ENCODE results near the gene ATG10.
"Not testable (repeated sequence)": the region's sequence is repeated elsewhere in the genome, so short reads cannot be mapped to it uniquely, and the experiment has no call there.

Gene ATG10

DNA sequence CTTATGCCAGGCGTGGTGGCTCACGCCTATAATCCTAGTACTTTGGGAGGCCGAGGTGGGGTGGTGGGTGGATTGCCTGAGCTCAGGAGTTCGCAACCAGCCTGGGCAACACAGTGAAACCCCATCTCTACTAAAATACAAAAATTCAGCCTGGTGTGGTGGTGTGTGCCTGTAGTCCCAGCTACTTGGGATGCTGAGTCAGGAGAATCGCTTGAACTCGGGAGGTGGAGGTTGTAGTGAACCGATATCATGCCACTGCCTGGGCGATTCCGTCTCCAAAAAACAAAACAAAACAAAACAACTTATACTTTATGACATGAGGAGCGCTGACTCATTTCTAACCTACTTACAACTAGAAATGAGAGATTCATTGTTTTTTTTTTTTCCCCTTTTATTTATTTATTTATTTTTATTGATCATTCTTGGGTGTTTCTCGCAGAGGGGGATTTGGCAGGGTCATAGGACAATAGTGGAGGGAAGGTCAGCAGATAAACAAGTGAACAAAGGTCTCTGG, 10.4 kb downstream of the ATG10 start:
- DNase-seq (ENCODE audit: low read depth in 3 of 3, low spot score in 1 of 3), result not testable (repeated sequence)

DNA sequence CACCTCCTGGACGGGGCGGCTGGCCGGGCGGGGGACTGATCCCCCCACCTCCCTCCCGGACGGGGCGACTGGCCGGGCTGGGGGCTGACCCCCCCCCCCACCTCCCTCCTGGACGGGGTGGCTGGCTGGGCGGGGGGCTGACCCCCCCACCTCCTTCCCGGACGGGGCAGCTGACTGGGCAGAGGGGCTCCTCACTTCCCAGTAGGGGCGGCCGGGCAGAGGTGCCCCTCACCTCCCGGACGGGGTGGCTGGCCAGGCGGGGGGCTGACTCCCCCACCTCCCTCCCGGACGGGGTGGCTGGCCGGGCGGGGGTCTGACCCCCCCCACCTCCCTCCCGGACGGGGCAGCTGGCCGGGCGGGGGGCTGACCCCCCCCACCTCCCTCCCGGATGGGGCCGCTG, 11.3 kb downstream of the ATG10 start:
- not testable (repeated sequence) for DNase-seq (ENCODE audit: low read depth in 3 of 3, low spot score in 1 of 3)

- DNase-seq (ENCODE audit: low read depth in 3 of 3, low spot score in 1 of 3), result not testable (repeated sequence)
Measured at GRCh38 chr5:81983563-81983962, 11.7 kb downstream of the ATG10 start.

- no peak for DNase-seq (ENCODE audit: low read depth in 3 of 3, low spot score in 1 of 3)
Measured at GRCh38 chr5:81986126-81986525, 14.3 kb downstream of the ATG10 start.

DNA sequence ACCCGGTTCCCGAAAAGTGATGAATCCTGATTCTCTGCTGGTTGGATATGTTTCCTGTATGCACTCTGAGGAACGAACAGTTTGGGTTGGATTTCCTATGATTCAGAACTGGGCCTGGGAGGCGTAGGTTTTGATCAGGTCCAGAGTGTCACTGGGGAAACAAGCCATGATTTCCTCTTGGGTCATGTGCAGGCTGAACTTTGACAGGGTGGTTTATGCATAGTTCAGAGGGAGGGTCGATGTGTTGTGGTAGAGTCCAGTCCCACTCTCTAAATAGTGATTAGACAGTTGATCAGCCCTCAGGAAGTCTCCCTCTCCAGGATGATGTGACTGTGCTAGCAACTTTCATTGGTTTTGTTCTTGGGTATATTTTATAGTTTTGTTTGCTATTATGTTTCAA, 17.4 kb downstream of the ATG10 start:
- no peak for DNase-seq (ENCODE audit: low read depth in 3 of 3, low spot score in 1 of 3)

DNA sequence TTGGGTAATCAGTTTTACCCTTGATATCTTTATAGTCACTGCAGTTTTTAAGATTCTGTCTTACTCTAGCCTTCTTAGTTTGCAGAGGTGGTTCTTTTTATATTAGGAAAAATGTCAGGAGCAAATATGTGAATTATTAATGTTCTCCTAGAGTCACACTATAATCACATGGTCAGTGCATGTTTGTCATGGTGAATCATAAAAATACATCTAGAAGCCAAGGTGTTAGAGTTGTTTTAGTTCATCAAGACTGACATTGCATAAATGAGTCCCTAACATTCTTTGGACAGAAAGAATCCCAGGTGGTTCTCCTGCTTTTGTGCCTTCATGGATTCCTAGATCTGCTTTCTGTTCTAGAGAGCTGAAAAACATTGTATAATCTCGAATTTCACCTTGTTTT, 22.9 kb downstream of the ATG10 start:
- no peak for DNase-seq (ENCODE audit: low read depth in 3 of 3, low spot score in 1 of 3)

GRCh38 chr5:81995407-81995806, 23.6 kb downstream of the ATG10 start:
- no peak for DNase-seq (ENCODE audit: low read depth in 3 of 3, low spot score in 1 of 3)

DNA sequence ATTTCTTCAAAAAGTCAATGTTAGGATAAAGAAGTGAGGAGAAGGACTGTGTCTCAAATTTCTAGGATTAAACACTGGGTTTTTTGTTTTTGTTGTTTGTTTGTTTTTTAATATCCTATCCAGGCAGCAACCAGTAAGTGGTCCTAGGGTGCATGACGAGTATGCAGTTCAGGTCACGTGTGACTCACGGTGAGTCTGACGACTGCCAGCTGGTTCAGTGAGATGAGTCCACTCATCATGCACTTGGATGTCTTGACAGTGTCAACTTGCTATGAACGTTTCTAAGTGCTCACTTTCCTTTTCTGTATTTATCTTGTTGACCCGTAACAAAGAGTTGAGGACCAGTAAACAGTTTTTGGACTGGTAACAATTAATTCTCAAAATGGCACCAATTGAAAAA, 32.7 kb downstream of the ATG10 start:
- DNase-seq (ENCODE audit: low read depth in 3 of 3, low spot score in 1 of 3), result no peak

GRCh38 chr5:82009869-82010268, 38.0 kb downstream of the ATG10 start:
- not testable (repeated sequence) for DNase-seq (ENCODE audit: low read depth in 3 of 3, low spot score in 1 of 3)

- no peak for DNase-seq (ENCODE audit: low read depth in 3 of 3, low spot score in 1 of 3)
Measured at GRCh38 chr5:82010696-82011095, 38.9 kb downstream of the ATG10 start.

DNA sequence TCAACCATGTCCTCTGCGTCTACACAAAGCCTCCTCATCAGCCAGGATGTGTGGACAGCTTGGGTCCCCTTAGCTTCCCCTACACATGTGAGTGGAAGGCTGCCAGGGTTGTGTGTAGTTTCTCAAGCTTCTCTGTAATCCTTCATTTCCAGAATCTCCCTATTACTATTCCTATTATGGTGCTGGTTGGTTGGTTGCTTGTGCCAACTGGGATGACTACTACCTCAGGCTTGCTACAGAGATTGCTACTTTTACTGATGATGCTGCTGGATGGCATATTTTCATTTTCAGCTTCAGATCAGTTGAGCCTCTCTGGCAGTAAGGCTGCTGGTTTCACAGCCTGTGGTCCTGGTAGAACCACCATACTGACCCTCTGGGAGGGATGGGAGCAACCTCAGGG, 39.9 kb downstream of the ATG10 start:
- no peak for DNase-seq (ENCODE audit: low read depth in 3 of 3, low spot score in 1 of 3)

DNA sequence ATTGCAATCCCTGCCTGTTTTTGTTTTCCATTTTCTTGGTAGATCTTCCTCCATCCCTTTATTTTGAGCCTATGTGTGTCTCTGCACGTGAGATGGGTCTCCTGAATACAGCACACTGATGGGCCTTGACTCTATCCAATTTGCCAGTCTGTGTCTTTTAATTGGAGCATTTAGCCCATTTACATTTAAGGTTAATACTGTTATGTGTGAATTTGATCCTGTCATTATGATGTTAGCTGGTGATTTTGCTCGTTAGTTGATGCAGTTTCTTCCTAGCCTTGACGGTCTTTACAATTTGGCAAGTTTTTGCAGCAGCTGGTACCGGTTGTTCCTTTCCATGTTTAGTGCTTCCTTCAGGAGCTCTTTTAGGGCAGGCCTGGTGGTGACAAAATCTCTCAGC, 42.8 kb downstream of the ATG10 start:
- not testable (repeated sequence) for DNase-seq (ENCODE audit: low read depth in 3 of 3, low spot score in 1 of 3)

DNA sequence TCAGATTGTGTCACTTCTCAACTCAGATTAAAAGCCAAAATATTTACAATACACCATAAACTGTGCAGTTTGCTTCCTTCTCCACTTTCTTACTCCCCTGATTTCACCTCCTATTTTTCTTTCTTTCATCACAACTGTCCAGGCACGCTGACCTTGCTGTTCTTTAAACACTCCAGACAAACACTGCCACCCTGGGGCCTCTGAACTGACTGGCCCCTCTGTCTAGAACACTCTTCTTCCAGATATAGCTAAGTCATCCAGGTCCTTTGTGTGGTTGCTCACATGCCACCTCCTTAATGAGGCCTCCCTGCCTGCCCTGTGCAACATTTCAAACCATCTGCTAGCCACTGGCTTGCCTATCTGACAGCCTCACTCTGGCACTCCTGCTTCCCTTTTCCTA, 46.6 kb downstream of the ATG10 start:
- no peak for DNase-seq (ENCODE audit: low read depth in 3 of 3, low spot score in 1 of 3)

GRCh38 chr5:82019342-82020138, 47.7 kb downstream of the ATG10 start:
- no peak for DNase-seq (ENCODE audit: low read depth in 3 of 3, low spot score in 1 of 3)

GRCh38 chr5:82022499-82022898, 50.7 kb downstream of the ATG10 start:
- DNase-seq (ENCODE audit: low read depth in 3 of 3, low spot score in 1 of 3), result no peak

- DNase-seq (ENCODE audit: low read depth in 3 of 3, low spot score in 1 of 3), result no peak
Measured at GRCh38 chr5:82023644-82024043, 51.8 kb downstream of the ATG10 start.

DNA sequence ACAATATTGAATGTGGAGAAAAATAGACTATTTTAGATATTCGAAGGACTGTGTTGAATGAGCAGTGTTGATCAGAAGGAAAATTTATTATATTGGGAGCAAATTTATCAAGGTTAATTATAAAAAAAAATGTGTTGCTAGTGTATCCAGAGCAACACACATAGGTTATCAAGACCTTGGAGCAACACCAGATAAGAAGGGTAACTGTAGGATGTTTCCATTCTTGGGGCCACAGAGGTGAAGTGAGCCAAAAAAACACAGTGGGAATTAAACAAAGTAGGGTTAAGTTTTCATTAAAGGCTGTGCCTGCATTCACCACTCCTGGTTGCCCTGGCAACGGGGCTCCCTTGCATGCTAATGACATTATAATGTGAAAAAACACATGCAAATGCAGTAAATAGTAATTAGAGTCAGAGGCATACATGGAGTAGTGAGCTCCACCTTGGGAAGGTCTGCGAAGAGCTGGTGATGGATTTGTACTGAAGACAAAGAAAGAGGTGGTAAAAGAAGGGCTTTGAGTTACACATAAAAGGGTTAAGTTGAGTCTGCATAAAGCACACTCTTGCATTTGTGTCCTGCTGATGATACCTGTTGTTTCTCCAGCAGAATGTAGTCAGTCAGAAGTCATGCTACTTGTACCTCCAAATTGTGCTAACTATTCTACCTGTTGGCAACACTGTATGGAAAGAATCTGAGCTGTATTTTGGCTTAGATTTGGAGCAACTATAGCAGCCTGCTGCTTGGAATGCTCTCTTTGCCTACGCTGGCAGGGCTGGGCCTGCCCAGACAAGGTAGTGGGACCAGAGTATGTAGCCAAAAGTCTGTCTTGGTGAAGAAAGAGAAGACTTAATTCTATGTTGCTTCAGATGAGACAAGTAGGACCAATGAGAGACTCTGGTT, 59.6 kb downstream of the ATG10 start:
- DNase-seq (ENCODE audit: low read depth in 3 of 3, low spot score in 1 of 3), result no peak

- not testable (repeated sequence) for DNase-seq (ENCODE audit: low read depth in 3 of 3, low spot score in 1 of 3)
Measured at GRCh38 chr5:82042894-82043293, 71.1 kb downstream of the ATG10 start.

DNA sequence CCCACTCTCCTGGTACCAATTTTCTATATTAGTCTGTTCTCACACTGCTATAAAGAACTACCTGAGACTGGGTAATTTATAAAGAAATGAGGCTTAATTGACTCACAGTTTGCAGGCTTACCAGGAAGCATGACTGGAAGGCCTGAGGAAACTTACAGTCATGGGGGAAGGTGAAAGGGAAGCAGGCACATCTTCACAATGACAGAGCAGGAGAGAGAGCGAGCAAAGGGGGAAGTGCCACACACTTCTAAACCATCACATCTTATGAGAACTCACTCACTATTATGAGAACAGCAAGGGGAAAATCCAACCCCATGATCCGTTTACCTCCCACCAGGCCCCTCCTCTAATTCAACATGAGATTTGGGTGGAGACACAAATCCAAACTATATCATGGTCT, 72.2 kb downstream of the ATG10 start:
- no peak for DNase-seq (ENCODE audit: low read depth in 3 of 3, low spot score in 1 of 3)

GRCh38 chr5:82045554-82046275, 73.9 kb downstream of the ATG10 start:
- DNase-seq (ENCODE audit: low read depth in 3 of 3, low spot score in 1 of 3), result no peak

DNA sequence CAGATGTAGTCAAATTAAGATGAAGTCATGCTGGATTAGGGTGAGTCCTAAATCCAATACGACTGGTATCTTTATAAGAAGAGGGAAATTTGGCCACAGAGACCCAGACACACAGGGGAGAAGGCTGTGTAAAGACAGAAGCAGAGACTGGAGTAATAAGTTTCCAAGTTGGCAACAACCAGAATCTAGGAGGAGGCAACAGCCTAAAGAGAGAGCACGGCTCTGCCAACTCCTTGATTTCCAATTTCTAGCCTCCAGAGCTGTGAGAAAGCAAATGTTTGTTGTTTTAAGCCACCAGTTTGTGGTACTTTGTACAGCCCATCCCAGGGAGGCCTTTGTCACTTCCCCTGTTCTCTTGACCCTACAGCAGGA, 74.4 kb downstream of the ATG10 start:
- DNase-seq (ENCODE audit: low read depth in 3 of 3, low spot score in 1 of 3), result no peak

Data from stimulated activated CD4-positive, alpha-beta T cell treated with anti-CD3 and anti-CD28 coated beads, TNF-alpha, amount 100 ng/mL, for 1 hour (primary cell).